ENCODE results near the gene MAT1A.

The MAT1A gene

GRCh38 chr10:80275756-80276155 is 13.7 kb downstream of the MAT1A start:
- no peaks in the 10 kb centered on the region for H3K9me3 Mint-ChIP-seq
- ATAC-seq, result no peak
- peaks cover 20% of the 10 kb centered on the region for H3K27me3 Mint-ChIP-seq
- H3K27ac Mint-ChIP-seq, result no peak overlapping the region
- no peaks in the 10 kb centered on the region for H3K4me1 Mint-ChIP-seq
- H3K36me3 Mint-ChIP-seq, result no peaks in the 10 kb centered on the region
- no peak overlapping the region for H3K4me3 Mint-ChIP-seq

- no peak for ATAC-seq
- Mint-ChIP-seq H3K4me3 (no peak overlapping the region), H3K27me3 (peaks cover 27% of the 10 kb centered on the region), H3K4me1 (no peaks in the 10 kb centered on the region), H3K36me3 (no peaks in the 10 kb centered on the region), H3K27ac (no peak overlapping the region), H3K9me3 (no peaks in the 10 kb centered on the region)
Observed at GRCh38 chr10:80275135-80275498, 14.3 kb downstream of the MAT1A start.

GRCh38 chr10:80274396-80275134 is 14.9 kb downstream of the MAT1A start:
- peaks cover 32% of the 10 kb centered on the region for H3K27me3 Mint-ChIP-seq
- H3K27ac Mint-ChIP-seq, result no peak overlapping the region
- ATAC-seq, result no peak
- H3K9me3 Mint-ChIP-seq, result no peaks in the 10 kb centered on the region
- no peaks in the 10 kb centered on the region for H3K36me3 Mint-ChIP-seq
- H3K4me3 Mint-ChIP-seq, result no peak overlapping the region
- H3K4me1 Mint-ChIP-seq, result no peaks in the 10 kb centered on the region

GRCh38 chr10:80273523-80274170 is 15.8 kb downstream of the MAT1A start:
- peaks cover 26% of the 10 kb centered on the region for H3K27me3 Mint-ChIP-seq
- H3K4me1 Mint-ChIP-seq, result no peaks in the 10 kb centered on the region
- no peak overlapping the region for H3K27ac Mint-ChIP-seq
- no peaks in the 10 kb centered on the region for H3K36me3 Mint-ChIP-seq
- no peak overlapping the region for H3K4me3 Mint-ChIP-seq
- H3K9me3 Mint-ChIP-seq, result no peaks in the 10 kb centered on the region
- ATAC-seq, result no peak

GRCh38 chr10:80272793-80273522 is 16.5 kb downstream of the MAT1A start:
- H3K4me1 Mint-ChIP-seq, result no peaks in the 10 kb centered on the region
- H3K9me3 Mint-ChIP-seq, result peaks cover 3% of the 10 kb centered on the region
- no peak for ATAC-seq
- peaks cover 22% of the 10 kb centered on the region for H3K27me3 Mint-ChIP-seq
- H3K4me3 Mint-ChIP-seq, result no peak overlapping the region
- H3K27ac Mint-ChIP-seq, result no peak overlapping the region
- H3K36me3 Mint-ChIP-seq, result no peaks in the 10 kb centered on the region

GRCh38 chr10:80271416-80271815 is 18.0 kb downstream of the MAT1A start:
- peaks cover 22% of the 10 kb centered on the region for H3K27me3 Mint-ChIP-seq
- H3K4me1 Mint-ChIP-seq, result no peaks in the 10 kb centered on the region
- no peaks in the 10 kb centered on the region for H3K36me3 Mint-ChIP-seq
- no peak overlapping the region for H3K27ac Mint-ChIP-seq
- H3K9me3 Mint-ChIP-seq, result peaks cover 6% of the 10 kb centered on the region
- H3K4me3 Mint-ChIP-seq, result no peak overlapping the region
- no peak for ATAC-seq

- H3K4me3 Mint-ChIP-seq, result no peak overlapping the region
- H3K27ac Mint-ChIP-seq, result no peak overlapping the region
- no peak for ATAC-seq
- no peaks in the 10 kb centered on the region for H3K4me1 Mint-ChIP-seq
- H3K36me3 Mint-ChIP-seq, result no peaks in the 10 kb centered on the region
- peaks cover 22% of the 10 kb centered on the region for H3K27me3 Mint-ChIP-seq
- H3K9me3 Mint-ChIP-seq, result peaks cover 6% of the 10 kb centered on the region
Observed at GRCh38 chr10:80270887-80271286, 18.6 kb downstream of the MAT1A start.

GRCh38 chr10:80268938-80269588 is 20.4 kb downstream of the MAT1A start:
- H3K4me3 Mint-ChIP-seq, result no peak overlapping the region
- H3K27me3 Mint-ChIP-seq, result peaks cover 22% of the 10 kb centered on the region
- no peak for ATAC-seq
- no peaks in the 10 kb centered on the region for H3K4me1 Mint-ChIP-seq
- no peak overlapping the region for H3K27ac Mint-ChIP-seq
- H3K9me3 Mint-ChIP-seq, result peaks cover 6% of the 10 kb centered on the region
- no peaks in the 10 kb centered on the region for H3K36me3 Mint-ChIP-seq

GRCh38 chr10:80268266-80268665 is 21.2 kb downstream of the MAT1A start:
- H3K36me3 Mint-ChIP-seq, result no peaks in the 10 kb centered on the region
- H3K9me3 Mint-ChIP-seq, result peaks cover 6% of the 10 kb centered on the region
- no peaks in the 10 kb centered on the region for H3K4me1 Mint-ChIP-seq
- H3K27ac Mint-ChIP-seq, result no peak overlapping the region
- H3K4me3 Mint-ChIP-seq, result no peak overlapping the region
- ATAC-seq, result no peak
- H3K27me3 Mint-ChIP-seq, result peaks cover 22% of the 10 kb centered on the region

GRCh38 chr10:80266513-80266863 is 23.0 kb downstream of the MAT1A start:
- Mint-ChIP-seq H3K36me3 (no peaks in the 10 kb centered on the region), H3K27me3 (peaks cover 21% of the 10 kb centered on the region), H3K9me3 (peaks cover 9% of the 10 kb centered on the region), H3K27ac (no peak overlapping the region), H3K4me1 (no peaks in the 10 kb centered on the region), H3K4me3 (no peak overlapping the region)
- ATAC-seq, result no peak

GRCh38 chr10:80265740-80266512 is 23.5 kb downstream of the MAT1A start:
- no peak overlapping the region for H3K4me3 Mint-ChIP-seq
- no peak overlapping the region for H3K27ac Mint-ChIP-seq
- H3K36me3 Mint-ChIP-seq, result no peaks in the 10 kb centered on the region
- no peaks in the 10 kb centered on the region for H3K4me1 Mint-ChIP-seq
- H3K9me3 Mint-ChIP-seq, result peaks cover 9% of the 10 kb centered on the region
- ATAC-seq, result peak; percentile 52
- peaks cover 15% of the 10 kb centered on the region for H3K27me3 Mint-ChIP-seq

- H3K27me3 Mint-ChIP-seq, result no peaks in the 10 kb centered on the region
- H3K4me3 Mint-ChIP-seq, result no peak overlapping the region
- no peak overlapping the region for H3K27ac Mint-ChIP-seq
- no peak for ATAC-seq
- H3K36me3 Mint-ChIP-seq, result no peaks in the 10 kb centered on the region
- peaks cover 9% of the 10 kb centered on the region for H3K9me3 Mint-ChIP-seq
- no peaks in the 10 kb centered on the region for H3K4me1 Mint-ChIP-seq
Observed at GRCh38 chr10:80264081-80265056, 25.1 kb downstream of the MAT1A start.

GRCh38 chr10:80261316-80262030 is 28.0 kb downstream of the MAT1A start:
- Mint-ChIP-seq H3K4me1 (no peaks in the 10 kb centered on the region), H3K4me3 (no peak overlapping the region), H3K27me3 (peaks cover 4% of the 10 kb centered on the region), H3K27ac (no peak overlapping the region), H3K36me3 (no peaks in the 10 kb centered on the region), H3K9me3 (peaks cover 3% of the 10 kb centered on the region)
- no peak for ATAC-seq
